Fibroblast of upper back skin (primary cell): ENCODE data around the gene TIGD3.
"Not testable (repeated sequence)": the region's sequence is repeated elsewhere in the genome, so short reads cannot be mapped to it uniquely, and the experiment has no call there.

Experiments
- DNase-seq: peaks from one replicate; pipeline ENCODE4 v3.0.0-alpha.2; 2013

The TIGD3 gene

DNA sequence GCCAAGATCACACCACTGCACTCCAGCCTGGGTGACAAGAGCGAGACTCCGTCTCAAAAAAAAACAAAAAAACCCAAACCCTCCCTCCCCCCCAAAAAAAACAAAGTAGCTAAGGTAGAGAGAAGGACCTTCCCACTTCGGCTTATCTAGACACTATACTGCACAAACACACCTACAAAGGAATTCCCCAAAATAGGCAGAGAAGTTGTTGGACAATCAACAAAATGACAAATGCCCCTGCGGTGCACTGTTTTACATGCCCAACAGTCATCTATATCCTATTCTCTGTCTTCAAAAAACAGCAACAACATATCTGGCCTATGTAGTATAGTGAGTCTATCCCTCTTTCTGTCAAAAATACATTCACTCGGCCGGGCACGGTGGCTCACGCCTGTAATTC lies 27.5 kb upstream of the TIGD3 start:
- no peak for DNase-seq

DNA sequence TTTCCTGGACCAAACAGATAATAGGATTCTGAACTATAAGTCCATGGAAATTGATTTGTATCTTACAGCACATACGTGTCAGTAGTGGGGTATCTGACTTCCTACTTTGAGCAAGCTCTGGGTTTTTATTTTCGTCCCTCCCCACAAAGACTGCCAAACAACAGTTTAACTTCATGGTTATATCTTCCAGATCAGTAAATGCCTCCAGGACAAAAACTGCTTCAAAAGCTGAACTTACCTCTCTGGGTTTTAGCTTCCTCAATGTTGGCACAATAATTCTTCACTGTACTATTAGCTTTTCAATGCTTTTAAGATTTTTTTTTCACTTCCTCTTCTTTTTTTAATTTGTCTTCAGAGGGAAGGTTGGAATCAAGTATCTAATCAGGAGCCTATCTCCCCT lies 25.1 kb upstream of the TIGD3 start:
- DNase-seq, result no peak

DNA sequence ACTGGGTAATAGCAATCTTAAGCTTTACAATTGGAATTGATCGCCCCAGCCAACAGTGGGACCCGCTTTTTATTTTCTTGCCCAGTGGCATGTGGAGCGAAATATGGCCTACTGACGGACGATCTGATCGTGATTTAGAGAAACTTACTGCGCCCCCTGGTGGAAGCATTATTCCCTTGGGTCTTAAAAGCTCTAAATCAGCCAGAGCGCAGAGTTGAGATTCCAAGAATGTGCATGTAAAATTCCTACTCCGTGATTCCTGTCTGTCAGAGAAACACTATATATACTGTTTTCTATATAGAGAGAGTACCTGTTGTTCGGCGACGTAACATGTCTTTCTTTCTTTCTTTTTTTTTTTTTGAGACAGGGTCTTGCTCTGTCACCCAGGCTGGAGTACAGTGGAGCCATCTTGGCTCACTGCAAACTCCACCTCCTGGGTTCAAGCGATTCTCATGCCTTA lies 24.6 kb upstream of the TIGD3 start:
- peak; percentile 91 for DNase-seq

DNA sequence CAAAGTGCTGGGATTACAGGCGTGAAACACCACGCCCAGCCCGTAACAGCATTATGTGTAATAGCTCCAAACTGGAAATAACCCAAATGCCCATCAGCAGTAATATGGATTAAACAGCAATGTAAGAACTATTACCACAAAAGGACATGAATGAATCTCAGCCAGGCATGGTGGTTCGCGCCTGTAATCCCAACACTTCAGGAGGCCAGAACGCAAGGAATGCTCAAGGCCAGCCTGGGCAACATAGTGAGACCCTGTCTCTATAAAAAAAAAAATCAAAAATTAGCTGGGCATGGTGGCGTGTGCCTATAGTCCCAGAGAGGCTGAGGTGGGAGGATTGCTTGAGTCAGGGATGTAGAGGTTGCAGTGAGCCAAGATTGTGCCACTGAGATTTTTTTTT lies 24.0 kb upstream of the TIGD3 start:
- no peak for DNase-seq

DNA sequence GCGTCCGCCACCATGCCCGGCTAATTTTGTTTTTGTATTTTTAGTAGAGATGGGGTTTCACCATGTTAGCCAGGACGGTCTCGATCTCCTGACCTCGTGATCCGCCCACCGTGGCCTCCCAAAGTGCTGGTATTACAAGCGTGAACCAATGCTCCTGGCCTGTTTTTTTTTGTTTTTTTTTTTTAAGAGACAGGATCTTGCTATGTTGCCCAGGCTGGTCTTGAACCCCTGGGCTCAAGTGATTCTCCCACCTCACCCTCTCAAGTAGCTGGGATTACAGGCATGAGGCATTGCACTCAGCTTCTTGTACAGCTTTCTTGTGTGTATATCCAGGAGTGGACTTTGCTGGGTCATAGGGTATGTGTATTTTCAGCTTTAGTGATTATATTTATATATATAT lies 22.0 kb upstream of the TIGD3 start:
- DNase-seq, result not testable (repeated sequence)

DNA sequence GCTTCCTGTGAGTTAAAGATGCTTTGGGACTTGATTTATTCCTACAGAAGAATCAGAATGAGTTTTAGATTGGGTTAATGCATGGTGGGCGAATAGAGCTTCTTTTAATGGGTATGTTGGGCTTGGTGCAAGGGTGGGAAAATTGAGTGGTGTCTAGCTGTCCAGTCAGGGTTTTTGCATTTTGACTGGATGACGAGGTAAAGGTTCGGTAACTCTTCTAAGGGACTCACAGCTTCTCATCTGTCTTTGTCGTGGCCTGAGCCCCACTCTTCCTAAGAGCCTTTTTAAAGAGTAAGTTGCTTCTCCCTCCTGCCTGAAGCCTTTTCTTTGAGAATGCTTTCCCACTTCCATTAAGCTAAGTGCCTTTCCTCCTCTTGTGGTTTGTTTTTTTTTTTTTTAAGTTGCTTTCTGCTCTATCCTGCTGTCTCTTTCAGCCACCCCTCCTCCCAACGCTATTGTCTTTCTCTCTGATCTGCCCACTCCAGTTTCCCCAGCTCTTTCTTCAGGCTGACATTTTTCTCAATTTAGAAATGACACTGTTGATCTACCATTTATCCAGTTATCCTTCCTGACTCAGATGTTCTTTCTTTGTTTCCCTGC lies 19.8 kb upstream of the TIGD3 start:
- no peak for DNase-seq

DNA sequence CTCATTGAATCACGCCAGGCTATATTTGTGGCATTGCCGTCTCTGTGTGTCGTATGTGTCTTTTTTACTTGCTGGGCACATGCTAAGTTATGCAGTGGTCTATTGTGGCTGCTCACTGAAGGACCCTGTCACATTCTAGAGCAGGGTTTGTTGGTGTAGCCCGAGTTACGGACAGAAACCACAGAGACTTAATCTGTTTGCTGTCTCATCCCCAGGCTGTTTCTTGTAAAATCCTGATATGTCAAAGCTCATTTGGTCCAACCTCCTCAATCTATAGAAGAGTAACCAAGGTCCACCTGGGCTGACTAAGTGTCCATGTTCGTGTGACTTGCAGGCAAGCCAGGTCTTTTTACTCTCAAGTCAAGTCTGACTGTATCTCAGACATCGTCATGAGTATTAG lies 15.9 kb upstream of the TIGD3 start:
- no peak for DNase-seq

DNA sequence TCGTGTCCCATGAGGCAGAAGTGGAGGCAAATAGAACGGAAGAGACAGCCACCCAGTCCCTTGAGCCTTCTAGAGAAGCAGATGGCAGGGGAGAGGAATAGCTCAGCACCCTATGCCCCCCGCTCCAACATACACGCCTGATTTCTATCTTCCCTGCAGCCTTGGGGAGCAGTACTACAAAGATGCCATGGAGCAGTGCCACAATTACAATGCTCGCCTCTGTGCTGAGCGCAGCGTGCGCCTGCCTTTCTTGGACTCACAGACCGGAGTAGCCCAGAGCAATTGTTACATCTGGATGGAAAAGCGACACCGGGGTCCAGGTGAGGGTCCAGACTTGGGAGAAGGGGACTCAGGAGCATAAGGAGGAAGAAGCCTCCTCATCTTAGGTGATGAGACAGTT lies 14.3 kb upstream of the TIGD3 start:
- DNase-seq, result no peak

DNA sequence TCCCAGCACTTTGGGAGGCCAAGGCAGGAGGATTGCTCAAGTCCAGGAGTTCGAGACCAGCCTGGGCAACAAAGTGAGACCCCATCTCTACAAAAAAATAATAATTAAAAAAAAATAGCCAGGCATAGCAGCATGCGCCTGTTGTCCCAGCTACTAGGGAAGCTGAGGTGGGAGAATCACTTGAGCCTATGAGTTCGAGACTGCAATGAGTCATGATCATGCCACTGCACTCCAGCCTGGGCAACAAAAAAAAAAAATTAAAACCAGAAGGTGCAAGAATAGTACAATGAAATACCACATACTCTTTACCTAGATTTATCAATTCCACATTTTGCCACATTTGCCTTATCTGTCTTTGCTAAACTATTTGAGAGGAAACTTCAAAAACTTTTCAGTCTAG lies 12.7 kb upstream of the TIGD3 start:
- DNase-seq, result no peak

DNA sequence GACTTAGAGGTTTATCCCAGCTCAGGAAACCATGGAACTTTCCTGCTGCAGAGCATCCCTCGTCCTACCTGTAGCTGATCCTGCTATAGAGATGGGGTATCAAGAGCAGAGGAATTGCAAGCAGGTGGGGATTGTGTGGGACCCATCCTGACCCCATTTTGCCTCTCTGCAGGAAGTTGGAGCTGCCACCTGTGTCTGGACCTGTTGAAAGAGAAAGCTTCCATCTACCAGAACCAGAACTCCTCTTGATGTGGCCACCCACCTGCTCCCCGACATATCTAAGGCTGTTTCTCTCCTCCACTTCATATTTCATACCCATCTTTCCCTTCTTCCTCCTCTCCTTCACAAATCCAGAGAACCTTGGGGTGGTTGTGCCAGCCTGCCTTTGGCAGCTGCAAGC lies 3.0 kb upstream of the TIGD3 start:
- DNase-seq, result no peak

DNA sequence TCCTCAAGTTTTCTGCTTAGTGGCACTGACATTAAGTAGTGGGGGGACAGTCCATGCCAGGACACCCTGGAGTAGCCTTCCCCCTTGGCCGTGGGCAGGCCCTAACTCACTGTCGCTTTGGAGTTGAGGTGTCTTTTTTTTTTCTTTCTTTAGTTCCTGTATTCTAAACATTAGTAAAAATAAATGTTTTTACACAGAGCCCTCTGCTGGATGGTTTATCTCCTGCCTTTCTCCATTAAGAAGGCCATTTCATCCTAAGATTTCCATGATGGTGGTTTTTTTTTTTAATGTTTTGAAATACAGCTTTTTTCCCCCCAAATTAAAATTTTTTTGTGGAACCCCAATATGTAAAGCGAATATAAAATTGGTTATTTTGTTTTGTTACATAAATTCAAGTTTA lies 1.8 kb upstream of the TIGD3 start:
- DNase-seq, result peak; percentile 9

DNA sequence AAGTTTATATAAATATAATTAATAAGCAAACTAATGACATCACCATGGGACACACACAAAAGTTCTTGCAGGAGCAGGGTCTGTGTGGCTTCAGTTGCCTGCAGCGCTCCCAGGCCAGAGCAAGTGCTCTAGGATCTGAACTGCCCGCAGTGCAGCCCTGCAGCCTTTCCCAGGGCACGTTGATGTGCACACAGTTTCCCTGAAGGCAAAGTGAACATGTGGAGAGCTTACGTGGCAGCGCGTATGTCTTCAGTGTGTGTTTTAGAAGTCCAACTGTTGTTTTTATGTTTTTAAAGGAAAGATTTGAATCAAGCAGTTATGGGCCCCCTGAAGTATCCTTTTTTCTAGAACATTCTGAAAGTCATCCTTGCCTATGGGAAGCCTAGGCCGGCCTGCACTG lies 1.2 kb upstream of the TIGD3 start:
- DNase-seq, result no peak

DNA sequence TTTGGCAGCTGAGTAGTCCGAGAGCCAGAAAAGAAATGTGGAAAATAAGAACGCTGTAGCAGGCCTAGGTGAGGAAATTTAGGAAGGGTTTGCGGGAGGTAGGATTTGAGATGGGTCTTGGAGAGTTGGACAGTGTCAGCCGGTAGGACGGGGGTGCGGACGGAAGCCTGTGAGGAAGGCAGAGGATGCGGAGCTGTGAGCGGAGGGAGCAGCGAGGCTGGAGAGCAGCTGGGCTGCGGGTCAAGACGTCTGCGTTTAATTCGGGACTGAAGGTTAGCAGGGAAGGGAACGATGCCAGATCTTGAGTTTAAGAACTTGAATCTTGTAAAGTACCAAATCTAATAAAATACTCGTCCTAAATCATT lies 669 bp upstream of the TIGD3 start:
- DNase-seq, result no peak

DNA sequence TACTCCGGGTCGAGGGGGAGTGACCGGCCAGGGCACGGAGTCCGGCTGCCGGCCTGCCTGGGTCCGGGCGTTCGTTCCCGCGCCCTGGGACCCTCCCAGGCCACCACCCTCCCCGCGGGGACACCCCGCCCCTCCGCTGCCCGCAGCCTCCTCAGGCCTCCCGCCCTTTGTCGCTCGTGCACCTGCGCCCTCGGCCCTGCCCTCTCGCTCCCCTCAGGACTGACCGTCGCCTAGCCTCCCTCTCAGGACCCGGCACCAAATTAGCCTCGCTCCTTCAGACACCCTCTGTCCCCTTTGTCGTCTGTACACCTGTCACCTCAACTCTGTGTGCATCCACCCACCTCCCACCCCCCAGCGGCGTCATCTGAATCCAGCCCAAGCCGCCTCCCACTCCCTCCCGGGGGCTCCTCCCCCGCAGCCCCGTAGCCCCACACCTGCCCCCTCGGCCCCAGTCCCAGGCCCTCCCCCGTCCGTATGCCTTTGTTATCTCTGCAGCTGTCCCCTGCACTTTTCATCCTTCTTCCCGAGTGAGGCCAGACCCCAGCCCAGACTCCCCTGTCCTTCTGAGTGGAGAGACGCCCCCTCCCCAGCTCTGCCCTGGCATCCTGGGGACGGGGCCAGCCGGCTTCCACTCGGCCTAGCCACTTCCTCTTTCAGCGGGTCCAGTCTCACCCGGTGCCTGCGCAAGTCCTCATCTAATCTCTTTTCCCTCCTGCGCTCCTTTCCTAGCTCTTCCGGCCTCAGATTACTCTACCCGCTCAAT lies 643 bp downstream of the TIGD3 start:
- DNase-seq, result no peak

DNA sequence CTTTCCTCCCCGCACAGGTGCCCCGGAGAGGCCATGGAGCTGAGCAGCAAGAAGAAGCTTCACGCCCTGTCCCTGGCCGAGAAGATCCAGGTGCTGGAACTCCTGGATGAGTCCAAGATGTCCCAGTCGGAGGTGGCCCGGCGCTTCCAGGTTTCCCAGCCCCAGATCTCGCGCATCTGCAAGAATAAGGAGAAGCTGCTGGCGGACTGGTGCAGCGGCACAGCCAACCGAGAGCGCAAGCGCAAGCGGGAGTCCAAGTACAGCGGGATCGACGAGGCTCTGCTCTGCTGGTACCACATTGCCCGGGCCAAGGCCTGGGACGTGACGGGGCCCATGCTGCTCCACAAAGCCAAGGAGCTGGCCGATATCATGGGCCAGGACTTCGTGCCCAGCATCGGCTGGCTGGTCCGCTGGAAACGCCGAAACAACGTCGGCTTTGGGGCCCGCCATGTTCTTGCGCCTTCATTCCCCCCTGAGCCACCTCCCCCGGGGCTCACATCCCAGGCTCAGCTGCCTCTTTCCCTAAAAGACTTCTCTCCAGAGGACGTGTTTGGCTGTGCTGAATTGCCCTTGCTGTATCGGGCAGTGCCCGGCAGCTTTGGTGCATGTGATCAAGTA lies 1.3 kb downstream of the TIGD3 start:
- DNase-seq, result peak; percentile 22

DNA sequence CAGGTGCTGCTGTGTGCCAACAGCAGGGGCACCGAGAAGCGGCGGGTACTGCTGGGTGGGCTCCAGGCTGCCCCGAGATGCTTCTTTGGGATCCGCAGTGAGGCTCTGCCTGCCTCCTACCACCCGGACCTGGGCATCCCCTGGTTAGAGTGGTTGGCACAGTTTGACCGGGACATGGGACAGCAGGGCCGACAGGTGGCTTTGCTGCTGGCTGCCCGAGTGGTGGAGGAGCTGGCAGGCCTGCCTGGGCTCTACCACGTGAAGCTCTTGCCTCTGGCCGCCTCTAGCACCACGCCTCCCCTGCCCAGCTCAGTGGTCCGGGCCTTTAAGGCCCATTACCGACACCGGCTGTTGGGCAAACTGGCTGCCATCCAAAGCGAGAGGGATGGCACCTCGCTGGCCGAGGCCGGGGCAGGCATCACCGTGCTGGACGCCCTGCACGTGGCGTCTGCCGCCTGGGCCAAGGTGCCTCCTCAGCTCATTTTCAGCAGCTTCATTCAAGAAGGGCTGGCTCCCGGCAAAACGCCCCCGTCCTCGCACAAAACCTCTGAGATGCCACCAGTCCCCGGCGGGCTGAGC lies 1.9 kb downstream of the TIGD3 start:
- DNase-seq, result no peak

DNA sequence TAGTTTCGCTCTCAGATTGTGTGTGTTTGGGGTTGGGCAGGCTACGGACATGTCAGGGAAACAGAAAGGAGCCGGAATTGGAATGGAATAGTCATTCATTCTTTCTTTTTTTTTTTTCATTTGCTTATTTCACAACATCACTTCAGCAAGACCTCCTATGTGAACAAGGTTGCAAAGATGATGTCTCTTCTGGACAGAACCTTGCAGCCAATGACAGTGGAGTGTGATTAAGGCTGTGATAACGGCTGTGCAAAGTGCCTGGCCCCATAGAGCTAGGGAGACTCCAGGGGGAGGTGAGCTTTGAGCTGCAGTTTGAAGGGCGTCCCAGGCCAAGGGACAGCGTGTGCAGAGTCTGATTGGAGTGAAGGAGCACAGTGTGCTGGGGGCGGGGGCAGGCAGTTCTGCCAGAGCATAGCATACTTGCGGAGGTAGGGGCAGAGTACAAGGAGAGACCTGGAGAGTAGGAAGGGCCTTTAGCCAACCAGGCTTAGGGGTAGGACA lies 3.4 kb downstream of the TIGD3 start:
- DNase-seq, result no peak

DNA sequence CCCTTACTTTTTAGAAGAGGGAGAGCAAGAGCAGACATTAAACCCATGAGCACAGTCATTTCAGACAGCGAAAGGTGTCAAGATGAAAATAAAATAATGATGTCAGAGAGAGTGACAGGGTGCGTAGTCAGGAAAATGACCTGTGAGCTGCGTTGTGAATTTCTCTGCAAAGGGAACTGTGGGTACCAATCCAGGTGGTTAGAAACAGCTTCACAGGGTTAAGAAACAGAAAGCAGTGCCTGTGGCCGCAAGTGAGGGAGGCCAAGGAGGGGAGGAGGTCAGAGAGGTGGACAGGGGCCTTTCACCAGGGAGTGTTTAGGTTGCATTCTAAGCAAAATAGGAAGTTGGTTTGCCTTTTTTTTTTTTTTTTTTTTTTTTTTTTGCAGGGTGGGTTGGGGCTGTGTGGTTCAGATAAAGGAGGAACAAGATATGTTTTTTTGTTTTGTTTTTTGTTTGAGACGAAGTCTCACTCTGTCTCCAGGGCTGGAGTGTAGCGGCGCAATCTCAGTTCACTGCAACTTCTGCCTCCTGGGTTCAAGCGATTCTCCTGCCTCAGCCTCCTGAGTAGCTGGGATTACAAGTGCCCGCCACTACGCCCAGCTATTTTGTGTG lies 7.9 kb downstream of the TIGD3 start:
- DNase-seq, result no peak

DNA sequence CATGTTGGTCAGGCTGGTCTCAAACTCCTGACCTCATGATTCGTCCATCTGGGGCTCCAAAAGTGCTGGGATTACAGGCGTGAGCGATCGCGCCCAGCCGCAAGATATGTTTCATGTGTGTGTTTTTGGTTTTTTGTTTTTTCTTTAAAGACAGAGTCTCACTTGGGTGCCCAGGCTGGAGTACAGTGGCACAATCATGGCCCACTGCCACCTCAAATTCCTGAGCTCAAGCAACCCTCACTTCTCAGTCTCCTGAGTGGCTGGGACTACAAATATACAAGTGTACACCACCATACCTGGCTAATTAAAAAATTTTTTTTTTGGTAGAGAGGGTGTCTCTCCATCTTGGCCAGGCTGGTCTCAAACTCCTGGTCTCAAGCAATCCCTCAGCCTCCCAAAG lies 8.4 kb downstream of the TIGD3 start:
- no peak for DNase-seq

DNA sequence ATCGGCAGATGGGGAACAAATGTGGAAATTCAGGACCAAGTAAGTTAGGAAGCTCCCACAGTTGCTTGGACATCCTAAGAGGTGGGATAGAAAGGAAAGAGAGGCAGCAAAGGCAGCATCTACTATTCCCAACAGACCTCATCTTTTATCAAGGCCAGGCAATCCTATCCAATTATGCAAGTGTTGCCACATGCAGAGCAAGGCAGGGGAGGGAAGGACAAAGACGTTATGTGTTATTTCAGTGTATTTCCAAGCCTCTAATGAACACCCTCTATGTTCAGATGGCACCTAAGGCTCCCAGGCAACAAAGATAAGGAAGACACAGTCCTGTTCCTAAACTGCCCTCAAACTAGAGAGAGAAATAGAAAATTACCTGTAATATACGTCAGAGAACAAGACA lies 9.2 kb downstream of the TIGD3 start:
- no peak for DNase-seq

DNA sequence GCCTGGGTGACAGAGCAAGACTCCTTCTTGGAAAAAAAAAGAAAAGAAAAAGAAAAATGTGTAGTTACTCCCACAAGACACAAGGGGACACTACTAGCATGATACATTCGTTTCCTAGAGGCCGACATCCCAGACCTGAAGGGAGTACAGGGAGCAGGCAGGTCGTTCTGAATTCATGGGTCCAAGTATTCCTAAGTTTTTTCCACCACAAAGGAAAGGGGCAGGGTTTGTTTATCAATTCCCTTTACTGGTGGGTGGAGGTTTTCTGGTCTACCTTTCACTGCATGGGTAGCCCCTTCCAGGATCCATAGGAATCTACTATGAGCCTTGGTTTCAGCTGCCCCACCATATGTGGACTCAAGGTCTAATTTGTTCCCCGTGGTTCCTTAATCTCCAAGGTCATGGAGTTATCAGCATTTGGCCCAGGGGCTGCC lies 11.8 kb downstream of the TIGD3 start:
- peak; percentile 82 for DNase-seq

DNA sequence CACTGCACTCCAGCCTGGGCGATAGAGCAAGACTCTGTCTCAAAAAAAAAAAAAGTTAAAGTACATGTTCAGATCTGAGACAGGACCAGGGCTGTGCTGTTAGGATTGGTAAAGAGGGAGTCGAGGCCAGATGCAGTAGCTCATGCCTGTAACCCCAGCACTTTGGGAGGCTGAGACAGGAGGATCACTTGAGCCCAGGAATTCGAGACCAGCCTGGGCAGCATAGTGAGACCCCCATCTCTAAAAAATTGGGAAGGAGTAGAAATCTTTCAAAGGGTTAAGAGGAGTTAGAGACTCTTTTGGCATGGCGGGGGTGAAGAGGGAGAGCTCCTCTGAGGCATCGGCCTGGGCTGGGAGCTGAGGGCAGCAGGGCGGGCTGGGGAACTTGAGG lies 16.1 kb downstream of the TIGD3 start:
- no peak for DNase-seq

DNA sequence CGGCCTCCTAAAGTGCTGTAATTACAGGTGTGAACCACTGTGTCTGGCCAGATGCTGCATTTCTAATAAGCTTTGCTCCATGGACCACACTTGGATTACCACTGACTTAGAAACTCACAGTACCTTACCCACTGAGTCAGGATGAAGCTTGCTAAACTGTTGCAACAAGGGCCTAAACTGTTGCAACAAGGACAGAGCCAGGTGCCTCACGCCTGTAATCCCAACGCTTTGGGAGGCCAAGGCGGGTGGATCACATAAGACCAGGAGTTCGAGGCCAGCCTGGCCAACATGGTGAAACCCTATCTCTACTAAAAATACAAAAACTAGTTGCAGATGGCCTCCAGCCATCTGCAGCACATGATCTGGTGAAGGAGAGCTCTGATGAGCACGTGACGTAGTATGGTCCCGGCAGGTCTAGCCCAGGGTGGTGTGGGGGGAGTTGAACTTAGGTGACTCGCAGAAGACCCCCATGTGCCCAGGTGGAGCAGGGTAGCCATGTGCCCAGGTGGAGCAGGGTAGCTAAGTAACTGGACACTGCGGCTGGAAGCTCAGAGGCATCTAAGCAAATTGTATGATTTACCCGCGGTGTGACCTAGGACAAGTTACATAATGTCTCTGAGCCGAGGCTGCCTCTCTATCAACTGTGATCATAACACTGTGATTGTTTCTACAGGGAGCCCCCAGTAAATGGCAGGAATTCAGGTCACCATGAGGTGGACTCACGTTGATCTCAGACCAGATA lies 19.5 kb downstream of the TIGD3 start:
- DNase-seq, result no peak
